Thoracic aorta (tissue), 2 donors: ENCODE data around the gene SAGE1. TPM values are rescaled to one million over a fixed set of nuclear protein-coding genes. Genes with fewer than 3 reads are reported as not detected.
"Not testable (repeated sequence)": the region's sequence is repeated elsewhere in the genome, so short reads cannot be mapped to it uniquely, and the experiment has no call there.

ENCODE experiments used
- ATAC-seq: fragments of 150-250 bp; one replicate; pipeline ENCODE4 v1.8.0; 2017; ENCODE audit warnings: low read depth; ENCODE audit not compliant: insufficient number of reproducible peaks, low FRiP score
- DNase-seq: peaks from one replicate; pipeline ENCODE4 v3.0.0-alpha.2; 2020; ENCODE audit warnings: low spot score
- H3K27ac ChIP-seq, 2 donors: fragments of 200-600 bp; sonication (generic); 1 replicate in 1 of 2; 2 replicates in 1 of 2; pipeline ENCODE4 v1.5.1; 2016; ENCODE audit warnings: mild to moderate bottlenecking in 2 of 2, moderate library complexity in 2 of 2
- H3K27me3 ChIP-seq: fragments of 200-600 bp; sonication (generic); replicated peaks from 2 replicates; pipeline ENCODE4 v1.6.0; 2016; ENCODE audit warnings: mild to moderate bottlenecking; ENCODE audit not compliant: insufficient read depth
- H3K36me3 ChIP-seq: fragments of 200-600 bp; sonication (generic); one replicate; pipeline ENCODE4 v1.5.1; 2016
- H3K4me1 ChIP-seq, 2 donors: fragments of 200-600 bp; sonication (generic); 1 replicate in 1 of 2; 2 replicates in 1 of 2; pipeline versions ENCODE4 v1.5.1 to v1.6.0; 2016; ENCODE audit warnings: low read depth in 2 of 2, mild to moderate bottlenecking in 1 of 2; ENCODE audit not compliant: control insufficient read depth in 1 of 2
- H3K4me3 ChIP-seq: fragments of 200-600 bp; sonication (generic); 2 replicates; pipeline ENCODE4 v1.5.1; 2016; ENCODE audit warnings: mild to moderate bottlenecking
- H3K9me3 ChIP-seq: fragments of 200-600 bp; sonication (generic); 2 replicates; pipeline ENCODE4 v1.5.1; 2016
- CTCF ChIP-seq: fragments of 200-600 bp; sonication (generic); IDR thresholded peaks from one replicate; pipeline ENCODE4 v1.5.1; 2019; ENCODE audit warnings: antibody characterized with exemption
- total RNA-seq, 2 donors: library from RNA; depleted of rRNA; stranded (reverse); fragments of >200 nt; gene quantifications; one replicate each; pipeline versions ENCODE4 v1.1.0 to v1.2.3, GENCODE V29; 2016

Gene SAGE1
- total RNA-seq, 2 donors from 2014 or later, result not detected

GRCh38 chrX:135892781-135893180 is 735 bp upstream of the SAGE1 start:
- Histone ChIP-seq H3K36me3 (no peaks in the 10 kb centered on the region), H3K27ac (no peak overlapping the region), H3K9me3 (no peaks in the 10 kb centered on the region), H3K4me3 (no peak overlapping the region), H3K27me3 (no peaks in the 10 kb centered on the region), H3K4me1 (no peaks in the 10 kb centered on the region)
- no peak for TF ChIP-seq CTCF
- no peak for ATAC-seq
- DNase-seq, result no peak

GRCh38 chrX:135910251-135910650 is 16.7 kb downstream of the SAGE1 start:
- Histone ChIP-seq H3K4me1 (no peaks in the 10 kb centered on the region), H3K9me3 (no peaks in the 10 kb centered on the region), H3K27me3 (no peaks in the 10 kb centered on the region), H3K27ac (no peak overlapping the region), H3K4me3 (no peak overlapping the region), H3K36me3 (no peaks in the 10 kb centered on the region)
- no peak for TF ChIP-seq CTCF
- DNase-seq (no peak), ATAC-seq (no peak)

GRCh38 chrX:135914404-135914803 is 20.9 kb downstream of the SAGE1 start:
- Histone ChIP-seq H3K4me3 (no peak overlapping the region), H3K36me3 (no peaks in the 10 kb centered on the region), H3K4me1 (no peaks in the 10 kb centered on the region), H3K27me3 (no peaks in the 10 kb centered on the region), H3K9me3 (no peaks in the 10 kb centered on the region), H3K27ac (no peak overlapping the region)
- TF ChIP-seq CTCF, result no peak
- no peak for ATAC-seq
- DNase-seq, result no peak

GRCh38 chrX:135920516-135920915 is 27.0 kb downstream of the SAGE1 start:
- not testable (repeated sequence) for ATAC-seq, H3K9me3 ChIP-seq, H3K4me1 ChIP-seq, H3K27ac ChIP-seq, H3K27me3 ChIP-seq, H3K36me3 ChIP-seq, DNase-seq, H3K4me3 ChIP-seq

GRCh38 chrX:135923353-135923752 is 29.8 kb downstream of the SAGE1 start:
- Histone ChIP-seq H3K27ac (no peak overlapping the region), H3K36me3 (no peaks in the 10 kb centered on the region)
- TF ChIP-seq CTCF, result no peak

GRCh38 chrX:135927897-135928296 is 34.4 kb downstream of the SAGE1 start:
- TF ChIP-seq CTCF, result no peak
- no peaks in the 10 kb centered on the region for H3K9me3 ChIP-seq
- ATAC-seq (no peak), DNase-seq (no peak)
- no peaks in the 10 kb centered on the region for H3K27me3 ChIP-seq
- no peak overlapping the region for H3K27ac ChIP-seq
- no peaks in the 10 kb centered on the region for H3K36me3 ChIP-seq
- H3K4me3 ChIP-seq, result no peak overlapping the region
- H3K4me1 ChIP-seq, result no peaks in the 10 kb centered on the region

More at GRCh38 chrX:135923353-135923752, 29.8 kb downstream of the SAGE1 start:
- no peaks in the 10 kb centered on the region for H3K27me3 ChIP-seq
- DNase-seq, result no peak
- no peaks in the 10 kb centered on the region for H3K9me3 ChIP-seq
- no peak overlapping the region for H3K4me3 ChIP-seq
- no peak for ATAC-seq
- no peaks in the 10 kb centered on the region for H3K4me1 ChIP-seq
